Measurements from ENCODE around the gene B3GNT8.
"Not testable (repeated sequence)": the region's sequence is repeated elsewhere in the genome, so short reads cannot be mapped to it uniquely, and the experiment has no call there.

B3GNT8 gene

GRCh38 chr19:41413947-41414346, 13.2 kb downstream of the B3GNT8 start:
- no peak for DNase-seq

GRCh38 chr19:41412953-41413352, 14.2 kb downstream of the B3GNT8 start:
- no peak for DNase-seq

- no peak for DNase-seq
Observed at GRCh38 chr19:41411968-41412265, 15.3 kb downstream of the B3GNT8 start.

- DNase-seq: no peak
Observed at GRCh38 chr19:41411100-41411967, 15.8 kb downstream of the B3GNT8 start.

- DNase-seq: no peak
Observed at GRCh38 chr19:41410336-41411054, 16.7 kb downstream of the B3GNT8 start.

- no peak for DNase-seq
Observed at GRCh38 chr19:41409288-41409687, 17.9 kb downstream of the B3GNT8 start.

GRCh38 chr19:41408846-41409245, 18.3 kb downstream of the B3GNT8 start:
- DNase-seq: not testable (repeated sequence)

- no peak for DNase-seq
Observed at GRCh38 chr19:41408256-41408655, 18.9 kb downstream of the B3GNT8 start.

- no peak for DNase-seq
Observed at GRCh38 chr19:41407271-41407670, 19.9 kb downstream of the B3GNT8 start.

- no peak for DNase-seq
Observed at GRCh38 chr19:41405776-41406175, 21.4 kb downstream of the B3GNT8 start.

- DNase-seq: no peak
Observed at GRCh38 chr19:41403181-41403970, 23.8 kb downstream of the B3GNT8 start.

- no peak for DNase-seq
Observed at GRCh38 chr19:41402010-41402409, 25.2 kb downstream of the B3GNT8 start.

- DNase-seq: no peak
Observed at GRCh38 chr19:41401483-41401882, 25.7 kb downstream of the B3GNT8 start.

GRCh38 chr19:41399525-41399924, 27.6 kb downstream of the B3GNT8 start:
- no peak for DNase-seq

- no peak for DNase-seq
Observed at GRCh38 chr19:41399091-41399490, 28.1 kb downstream of the B3GNT8 start.

GRCh38 chr19:41398598-41398997, 28.6 kb downstream of the B3GNT8 start:
- no peak for DNase-seq

- DNase-seq: no peak
Observed at GRCh38 chr19:41398050-41398418, 29.1 kb downstream of the B3GNT8 start.

GRCh38 chr19:41397086-41398049, 29.8 kb downstream of the B3GNT8 start, which contains the start of the genes BCKDHA and EXOSC5:
Gene BCKDHA (plus strand): TSS chr19:41397818. CDS start chr19:41397828, 10 bp downstream.
Gene EXOSC5 (minus strand): TSS chr19:41397359. CDS start chr19:41397328, 31 bp downstream.
- peak; percentile 100 for DNase-seq

GRCh38 chr19:41395355-41395754, 31.8 kb downstream of the B3GNT8 start:
- no peak for DNase-seq

- DNase-seq: no peak
Observed at GRCh38 chr19:41392775-41393174, 34.4 kb downstream of the B3GNT8 start.

- DNase-seq: no peak
Observed at GRCh38 chr19:41391618-41392017, 35.6 kb downstream of the B3GNT8 start.

GRCh38 chr19:41386442-41386841, 40.7 kb downstream of the B3GNT8 start:
- DNase-seq: no peak

Measured in CD4-positive, alpha-beta T cell treated with Interferon gamma for 1 hour (primary cell).